OCI-M2 (cell line): ENCODE results near the gene RGPD4.
"Not testable (repeated sequence)": the region's sequence is repeated elsewhere in the genome, so short reads cannot be mapped to it uniquely, and the experiment has no call there.

Experiments
- DNase-seq: peaks from one replicate; lab custom pipeline; 2025; ENCODE audit not compliant: unreplicated experiment; lab: John Stamatoyannopoulos, UW

The RGPD4 gene

GRCh38 chr2:107826749-107827148 is at the start of gene RGPD4:
Gene RGPD4, plus strand, starts transcription at chr2:107826892. Its CDS starts 122 bp downstream, at chr2:107827014.
- not testable (repeated sequence) for DNase-seq

- DNase-seq, result no peak
Observed at GRCh38 chr2:107777974-107778373, 48.7 kb upstream of the RGPD4 start.

- DNase-seq, result no peak
Observed at GRCh38 chr2:107785756-107786155, 40.9 kb upstream of the RGPD4 start.

- DNase-seq, result no peak
Observed at GRCh38 chr2:107790837-107791236, 35.9 kb upstream of the RGPD4 start.

- DNase-seq, result no peak
Observed at GRCh38 chr2:107801498-107801897, 25.2 kb upstream of the RGPD4 start.

- no peak for DNase-seq
Observed at GRCh38 chr2:107804608-107805498, 21.8 kb upstream of the RGPD4 start.

- no peak for DNase-seq
Observed at GRCh38 chr2:107806901-107807300, 19.8 kb upstream of the RGPD4 start.

GRCh38 chr2:107807988-107808387 is 18.7 kb upstream of the RGPD4 start:
- no peak for DNase-seq

GRCh38 chr2:107808959-107809358 is 17.7 kb upstream of the RGPD4 start:
- no peak for DNase-seq

GRCh38 chr2:107809835-107810234 is 16.9 kb upstream of the RGPD4 start:
- DNase-seq, result no peak

- DNase-seq, result no peak
Observed at GRCh38 chr2:107810734-107811133, 16.0 kb upstream of the RGPD4 start.

GRCh38 chr2:107811411-107811810 is 15.3 kb upstream of the RGPD4 start:
- no peak for DNase-seq

GRCh38 chr2:107812006-107812405 is 14.7 kb upstream of the RGPD4 start:
- DNase-seq, result no peak

- DNase-seq, result no peak
Observed at GRCh38 chr2:107817378-107817777, 9.3 kb upstream of the RGPD4 start.

- no peak for DNase-seq
Observed at GRCh38 chr2:107822302-107822701, 4.4 kb upstream of the RGPD4 start.

GRCh38 chr2:107824451-107825205 is 2.1 kb upstream of the RGPD4 start:
- DNase-seq, result no peak

- DNase-seq, result no peak
Observed at GRCh38 chr2:107825206-107825563, 1.5 kb upstream of the RGPD4 start.

GRCh38 chr2:107829514-107829913 is 2.8 kb downstream of the RGPD4 start:
- not testable (repeated sequence) for DNase-seq

GRCh38 chr2:107833152-107833551 is 6.5 kb downstream of the RGPD4 start:
- not testable (repeated sequence) for DNase-seq

GRCh38 chr2:107833618-107834017 is 6.9 kb downstream of the RGPD4 start:
- not testable (repeated sequence) for DNase-seq

GRCh38 chr2:107916121-107916520 is 89.4 kb downstream of the RGPD4 start:
- DNase-seq, result not testable (repeated sequence)
